ENCODE measurements around the gene GRWD1.
A peak's percentile ranks its signal among the peaks of the same experiment; 100 is the strongest.

The GRWD1 gene

GRCh38 chr19:48424694-48425219, 21.0 kb upstream of the GRWD1 start:
- H3K4me3 ChIP-seq (ENCODE audit: low read depth, low read length): peak overlapping the region; percentile 28
- TF ChIP-seq CTCF (conservative IDR thresholded peaks at IDR 0.05; ENCODE audit: low read depth, low read length): no peak
- peak; percentile 62 for DNase-seq (ENCODE audit: low read depth)

DNA sequence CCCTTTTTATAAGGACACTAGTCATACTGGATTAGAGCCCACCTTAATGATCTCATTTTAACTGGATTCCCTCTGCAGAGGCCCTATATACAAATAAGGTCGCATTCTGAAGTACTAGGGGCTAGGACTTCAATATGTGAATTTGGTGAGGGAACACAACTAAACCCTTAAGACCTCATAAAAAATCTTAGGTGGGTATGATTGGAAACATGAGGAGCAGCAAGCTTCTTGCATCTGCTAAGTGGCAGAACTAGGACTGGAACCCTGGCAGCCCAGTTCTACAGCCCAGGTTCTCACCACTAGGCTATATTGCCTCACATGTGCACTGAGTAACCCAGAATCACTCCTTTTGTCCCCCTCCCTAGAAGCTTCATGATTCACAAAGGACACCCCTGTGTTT, 17.1 kb upstream of the GRWD1 start:
- no peak for DNase-seq (ENCODE audit: low read depth)
- no peak for TF ChIP-seq CTCF (conservative IDR thresholded peaks at IDR 0.05; ENCODE audit: low read depth, low read length)
- no peak overlapping the region for H3K4me3 ChIP-seq (ENCODE audit: low read depth, low read length)

GRCh38 chr19:48433337-48433736, 12.4 kb upstream of the GRWD1 start:
- no peak for TF ChIP-seq CTCF (conservative IDR thresholded peaks at IDR 0.05; ENCODE audit: low read depth, low read length)
- no peak for DNase-seq (ENCODE audit: low read depth)
- H3K4me3 ChIP-seq (ENCODE audit: low read depth, low read length): no peak overlapping the region

- DNase-seq (ENCODE audit: low read depth): no peak
- no peak overlapping the region for H3K4me3 ChIP-seq (ENCODE audit: low read depth, low read length)
- no peak for TF ChIP-seq CTCF (conservative IDR thresholded peaks at IDR 0.05; ENCODE audit: low read depth, low read length)
These were observed 9.2 kb upstream of the GRWD1 start for GRCh38 chr19:48436586-48436985.

GRCh38 chr19:48441360-48442050, 4.3 kb upstream of the GRWD1 start:
- TF ChIP-seq CTCF (conservative IDR thresholded peaks at IDR 0.05; ENCODE audit: low read depth, low read length): no peak
- DNase-seq (ENCODE audit: low read depth): no peak
- no peak overlapping the region for H3K4me3 ChIP-seq (ENCODE audit: low read depth, low read length)

DNA sequence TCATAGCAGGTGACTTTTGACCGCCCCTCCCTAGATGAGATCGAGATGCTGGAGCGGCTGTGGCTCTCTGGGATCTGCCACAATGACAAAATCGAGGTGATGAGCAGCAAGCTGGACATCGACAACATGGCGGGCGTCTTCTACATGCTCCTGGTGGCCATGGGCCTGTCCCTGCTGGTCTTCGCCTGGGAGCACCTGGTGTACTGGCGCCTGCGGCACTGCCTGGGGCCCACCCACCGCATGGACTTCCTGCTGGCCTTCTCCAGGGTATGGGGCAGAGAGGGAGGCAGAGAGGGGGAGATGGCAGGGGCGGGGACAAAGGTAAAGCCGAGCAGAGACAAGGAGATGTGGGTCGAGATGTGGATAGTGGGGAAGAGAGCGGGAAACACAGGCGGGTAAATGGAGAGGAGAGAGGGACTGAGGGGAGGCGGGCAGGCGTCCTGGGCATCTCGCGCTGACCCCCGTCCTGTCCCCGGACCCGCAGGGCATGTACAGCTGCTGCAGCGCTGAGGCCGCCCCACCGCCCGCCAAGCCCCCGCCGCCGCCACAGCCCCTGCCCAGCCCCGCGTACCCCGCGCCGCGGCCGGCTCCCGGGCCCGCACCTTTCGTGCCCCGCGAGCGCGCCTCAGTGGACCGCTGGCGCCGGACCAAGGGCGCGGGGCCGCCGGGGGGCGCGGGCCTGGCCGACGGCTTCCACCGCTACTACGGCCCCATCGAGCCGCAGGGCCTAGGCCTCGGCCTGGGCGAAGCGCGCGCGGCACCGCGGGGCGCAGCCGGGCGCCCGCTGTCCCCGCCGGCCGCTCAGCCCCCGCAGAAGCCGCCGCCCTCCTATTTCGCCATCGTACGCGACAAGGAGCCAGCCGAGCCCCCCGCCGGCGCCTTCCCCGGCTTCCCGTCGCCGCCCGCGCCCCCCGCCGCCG, 3.4 kb upstream of the GRWD1 start:
- no peak for TF ChIP-seq CTCF (conservative IDR thresholded peaks at IDR 0.05; ENCODE audit: low read depth, low read length)
- H3K4me3 ChIP-seq (ENCODE audit: low read depth, low read length): no peak overlapping the region
- DNase-seq (ENCODE audit: low read depth): no peak

Measured in choroid plexus epithelial cell (primary cell).